ENCODE results near the gene PTPRD.

The PTPRD gene

GRCh38 chr9:10135553-10135952 lies 477.2 kb downstream of the PTPRD start:
- no peaks in the 10 kb centered on the region for H3K36me3 ChIP-seq (ENCODE audit: insufficient read depth, low read length)

DNA sequence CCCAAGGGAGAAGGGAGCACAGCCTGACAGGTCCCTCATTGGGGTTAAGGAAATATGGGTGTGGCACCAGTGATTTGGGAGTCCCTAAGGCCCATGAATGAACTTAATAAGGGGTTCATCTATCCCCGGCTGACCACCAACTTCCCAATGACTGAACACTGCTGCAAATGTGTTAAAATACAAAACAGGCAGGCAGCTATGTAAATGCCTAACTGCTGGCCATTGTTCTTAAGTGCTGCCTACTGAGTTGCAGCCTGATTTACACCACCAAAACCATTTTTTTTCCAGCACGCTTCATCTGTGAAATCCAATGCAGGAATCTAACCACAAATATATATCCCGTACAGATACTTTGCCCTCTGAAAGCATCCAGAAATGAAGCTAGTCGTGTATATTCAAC lies 478.5 kb downstream of the PTPRD start:
- Histone ChIP-seq H3K27me3 (ENCODE audit: insufficient read depth, low read length, poor library complexity, severe bottlenecking) (no peaks in the 10 kb centered on the region), H4K20me1 (ENCODE audit: insufficient read depth, low read length, poor library complexity, severe bottlenecking) (no peaks in the 10 kb centered on the region), H3K9me3 (ENCODE audit: insufficient read depth, low read depth, low read length) (no peaks in the 10 kb centered on the region), H3K4me3 (ENCODE audit: low read length, poor library complexity, severe bottlenecking) (no peak overlapping the region), H3F3A (ENCODE audit: low read depth) (no peaks in the 10 kb centered on the region), H3K79me2 (ENCODE audit: insufficient read depth, low read length) (no peaks in the 10 kb centered on the region), H3K9ac (ENCODE audit: low read depth, low read length, poor library complexity, severe bottlenecking) (no peak overlapping the region), H3K9me2 (replicated peaks; ENCODE audit: low read depth, low read length) (no peaks in the 10 kb centered on the region), H3K36me3 (ENCODE audit: insufficient read depth, low read length) (no peaks in the 10 kb centered on the region), H3K4me1 (ENCODE audit: insufficient read depth, low read length, poor library complexity, severe bottlenecking) (no peaks in the 10 kb centered on the region), H2AFZ (ENCODE audit: low read length) (no peak overlapping the region), H3K4me2 (ENCODE audit: low read depth, low read length, poor library complexity, severe bottlenecking) (no peak overlapping the region)
- TF ChIP-seq CTCF (conservative IDR thresholded peaks at IDR 0.05; ENCODE audit: low read length) (no peak), EZH2phosphoT487 (IDR thresholded peaks at IDR 0.05; ENCODE audit: borderline replicate concordance) (no peak)

More at GRCh38 chr9:10135553-10135952, 477.2 kb downstream of the PTPRD start:
- Histone ChIP-seq H3K4me3 (ENCODE audit: low read length, poor library complexity, severe bottlenecking) (no peak overlapping the region), H2AFZ (ENCODE audit: low read length) (no peak overlapping the region), H3K79me2 (ENCODE audit: insufficient read depth, low read length) (no peaks in the 10 kb centered on the region), H3K9me3 (ENCODE audit: insufficient read depth, low read depth, low read length) (no peaks in the 10 kb centered on the region), H3K27me3 (ENCODE audit: insufficient read depth, low read length, poor library complexity, severe bottlenecking) (no peaks in the 10 kb centered on the region), H3F3A (ENCODE audit: low read depth) (no peaks in the 10 kb centered on the region), H4K20me1 (ENCODE audit: insufficient read depth, low read length, poor library complexity, severe bottlenecking) (no peaks in the 10 kb centered on the region), H3K4me1 (ENCODE audit: insufficient read depth, low read length, poor library complexity, severe bottlenecking) (no peaks in the 10 kb centered on the region), H3K4me2 (ENCODE audit: low read depth, low read length, poor library complexity, severe bottlenecking) (no peak overlapping the region), H3K9ac (ENCODE audit: low read depth, low read length, poor library complexity, severe bottlenecking) (no peak overlapping the region), H3K9me2 (replicated peaks; ENCODE audit: low read depth, low read length) (no peaks in the 10 kb centered on the region)
- TF ChIP-seq EZH2phosphoT487 (IDR thresholded peaks at IDR 0.05; ENCODE audit: borderline replicate concordance) (no peak), CTCF (conservative IDR thresholded peaks at IDR 0.05; ENCODE audit: low read length) (no peak)

DNA sequence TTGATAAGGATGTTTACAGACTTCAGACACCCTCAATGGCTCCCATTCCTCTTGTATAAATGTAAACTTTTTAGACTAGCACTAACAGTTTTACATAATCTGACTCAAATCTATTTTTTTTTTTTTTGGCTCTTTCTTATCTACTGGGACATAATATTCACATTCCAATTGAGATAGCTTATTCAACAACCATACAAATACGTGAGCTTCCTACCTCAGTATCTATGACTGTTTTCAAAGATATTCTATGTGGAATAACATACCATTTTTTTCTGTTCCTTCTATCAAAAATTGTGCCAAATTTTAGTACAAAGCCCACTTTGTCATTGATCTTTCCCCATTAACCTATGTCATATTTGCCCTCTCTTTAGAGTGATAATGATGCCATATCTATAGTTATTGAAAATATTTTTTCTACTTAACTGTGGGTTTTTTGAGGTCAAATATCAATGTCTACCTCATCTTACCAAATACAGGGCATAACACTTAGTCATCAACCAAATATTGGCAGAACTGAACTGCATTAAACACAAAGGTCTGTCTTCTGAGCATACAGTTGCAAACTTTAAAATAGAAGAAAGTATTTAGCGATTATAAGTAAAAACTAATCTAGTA lies 482.6 kb downstream of the PTPRD start:
- Histone ChIP-seq H3K4me1 (ENCODE audit: insufficient read depth, low read length, poor library complexity, severe bottlenecking) (no peaks in the 10 kb centered on the region), H3K9ac (ENCODE audit: low read depth, low read length, poor library complexity, severe bottlenecking) (no peak overlapping the region), H3K4me3 (ENCODE audit: low read length, poor library complexity, severe bottlenecking) (no peak overlapping the region), H3K27me3 (ENCODE audit: insufficient read depth, low read length, poor library complexity, severe bottlenecking) (no peaks in the 10 kb centered on the region), H3F3A (ENCODE audit: low read depth) (no peaks in the 10 kb centered on the region), H2AFZ (ENCODE audit: low read length) (no peak overlapping the region), H3K9me2 (replicated peaks; ENCODE audit: low read depth, low read length) (no peaks in the 10 kb centered on the region), H3K9me3 (ENCODE audit: insufficient read depth, low read depth, low read length) (no peaks in the 10 kb centered on the region), H4K20me1 (ENCODE audit: insufficient read depth, low read length, poor library complexity, severe bottlenecking) (no peaks in the 10 kb centered on the region), H3K36me3 (ENCODE audit: insufficient read depth, low read length) (no peaks in the 10 kb centered on the region), H3K4me2 (ENCODE audit: low read depth, low read length, poor library complexity, severe bottlenecking) (no peak overlapping the region), H3K79me2 (ENCODE audit: insufficient read depth, low read length) (no peaks in the 10 kb centered on the region)
- TF ChIP-seq EZH2phosphoT487 (IDR thresholded peaks at IDR 0.05; ENCODE audit: borderline replicate concordance), result no peak

GRCh38 chr9:10127867-10128266 lies 484.9 kb downstream of the PTPRD start:
- H3K4me2 ChIP-seq (ENCODE audit: low read depth, low read length, poor library complexity, severe bottlenecking), result no peak overlapping the region
- no peak overlapping the region for H3K9ac ChIP-seq (ENCODE audit: low read depth, low read length, poor library complexity, severe bottlenecking)
- H3K9me2 ChIP-seq (replicated peaks; ENCODE audit: low read depth, low read length), result no peaks in the 10 kb centered on the region
- H3K4me1 ChIP-seq (ENCODE audit: insufficient read depth, low read length, poor library complexity, severe bottlenecking), result no peaks in the 10 kb centered on the region
- TF ChIP-seq EZH2phosphoT487 (IDR thresholded peaks at IDR 0.05; ENCODE audit: borderline replicate concordance) (no peak), CTCF (conservative IDR thresholded peaks at IDR 0.05; ENCODE audit: low read length) (no peak)
- H2AFZ ChIP-seq (ENCODE audit: low read length), result no peak overlapping the region
- H3K9me3 ChIP-seq (ENCODE audit: insufficient read depth, low read depth, low read length), result no peaks in the 10 kb centered on the region
- no peaks in the 10 kb centered on the region for H3K36me3 ChIP-seq (ENCODE audit: insufficient read depth, low read length)
- H3K4me3 ChIP-seq (ENCODE audit: low read length, poor library complexity, severe bottlenecking), result no peak overlapping the region
- H3K27me3 ChIP-seq (ENCODE audit: insufficient read depth, low read length, poor library complexity, severe bottlenecking), result no peaks in the 10 kb centered on the region
- H3F3A ChIP-seq (ENCODE audit: low read depth), result no peaks in the 10 kb centered on the region
- no peaks in the 10 kb centered on the region for H3K79me2 ChIP-seq (ENCODE audit: insufficient read depth, low read length)
- no peaks in the 10 kb centered on the region for H4K20me1 ChIP-seq (ENCODE audit: insufficient read depth, low read length, poor library complexity, severe bottlenecking)

Measured in Loucy (cell line).